IMR-90 (cell line): Measurements from ENCODE around the gene LARGE2. TPM values are rescaled to one million over a fixed set of nuclear protein-coding genes. Genes with fewer than 3 reads are reported as not detected.

ENCODE experiments used
- ATAC-seq: fragments of 200-7000 bp; cut with Tn5 transposase; 2 replicates; pipeline ENCODE4 v1.9.1; 2020; ENCODE audit warnings: low read depth, mild to moderate bottlenecking, moderate library complexity
- BruUV-seq: library from RNA; stranded (reverse); fragments of 400-500 nt; replicated peaks from 2 replicates; lab custom pipeline; 2021; lab: Mats Ljungman, UMichigan
- CTCF ChIA-PET: fragments of 300-600 bp; formaldehyde crosslinking; extraction: SDS; loops from one replicate; lab custom pipeline; 2021; ENCODE audit warnings: antibody characterized with exemption; lab: Yijun Ruan, JAX
- POLR2A ChIA-PET: fragments of 300-600 bp; sonication (Branson Sonifier 250); formaldehyde crosslinking; loops from one replicate; lab custom pipeline; 2022; ENCODE audit warnings: antibody characterized with exemption; ENCODE audit not compliant: unreplicated experiment; lab: Charles Lee
- DNase-seq: peaks from one replicate; pipeline ENCODE4 v3.0.0; 2013
- H2AFZ ChIP-seq: replicated peaks from 2 replicates; pipeline ENCODE3; 2013; ENCODE audit warnings: low read length, mild to moderate bottlenecking; ENCODE audit not compliant: poor library complexity
- H2AK5ac ChIP-seq: 2 replicates; pipeline ENCODE4 v1.6.1; 2013; ENCODE audit warnings: low read depth, low read length, inconsistent platforms
- H2AK9ac ChIP-seq: replicated peaks from 2 replicates; pipeline ENCODE3; 2013; ENCODE audit warnings: mild to moderate bottlenecking, low read depth, low read length, moderate library complexity; ENCODE audit not compliant: poor library complexity
- H2BK120ac ChIP-seq: 2 replicates; pipeline ENCODE4 v1.6.1; 2013; ENCODE audit warnings: low read depth, low read length, inconsistent platforms
- H2BK15ac ChIP-seq: 3 replicates; pipeline ENCODE4 v1.6.1; 2013; ENCODE audit warnings: low read depth, low read length, inconsistent platforms
- H2BK20ac ChIP-seq: 2 replicates; pipeline ENCODE4 v1.6.1; 2013; ENCODE audit warnings: low read depth, mild to moderate bottlenecking, inconsistent platforms, low read length, moderate library complexity
- H2BK5ac ChIP-seq: 2 replicates; pipeline ENCODE4 v1.6.1; 2013; ENCODE audit warnings: mild to moderate bottlenecking, low read depth, low read length, inconsistent platforms; ENCODE audit not compliant: poor library complexity, severe bottlenecking
- H3K14ac ChIP-seq: replicated peaks from 2 replicates; pipeline ENCODE4 v1.6.1; 2013; ENCODE audit warnings: low read depth, low read length, inconsistent platforms
- H3K18ac ChIP-seq: 2 replicates; pipeline ENCODE4 v1.6.1; 2013; ENCODE audit warnings: low read depth, low read length, control low read depth
- H3K23ac ChIP-seq: 2 replicates; pipeline ENCODE4 v1.6.1; 2013; ENCODE audit warnings: low read depth, low read length, inconsistent platforms
- H3K27ac ChIP-seq: 2 replicates; pipeline ENCODE4 v1.5.1; 2013; ENCODE audit warnings: mild to moderate bottlenecking, control low read depth, low read length; ENCODE audit not compliant: insufficient read depth
- H3K27me3 ChIP-seq: 2 replicates; pipeline ENCODE4 v1.6.1; 2013; ENCODE audit warnings: low read length; ENCODE audit not compliant: control insufficient read depth, insufficient read depth
- H3K36me3 ChIP-seq: 2 replicates; pipeline ENCODE4 v1.6.1; 2013; ENCODE audit warnings: low read length, mixed read lengths; ENCODE audit not compliant: control insufficient read depth, insufficient read depth
- H3K4ac ChIP-seq: 2 replicates; pipeline ENCODE4 v1.6.1; 2013; ENCODE audit warnings: low read depth, low read length, inconsistent platforms
- H3K4me1 ChIP-seq: 2 replicates; pipeline ENCODE4 v1.6.1; 2013; ENCODE audit warnings: low read length, mixed read lengths; ENCODE audit not compliant: control insufficient read depth, insufficient read depth
- H3K4me2 ChIP-seq: 2 replicates; pipeline ENCODE4 v1.6.1; 2013; ENCODE audit warnings: low read depth, mild to moderate bottlenecking, control low read depth, low read length, moderate library complexity
- H3K4me3 ChIP-seq: 2 replicates; pipeline ENCODE4 v1.5.1; 2013; ENCODE audit warnings: low read depth, mild to moderate bottlenecking, control low read depth, low read length, moderate library complexity; ENCODE audit not compliant: insufficient read depth
- H3K56ac ChIP-seq: 2 replicates; pipeline ENCODE4 v1.6.1; 2013; ENCODE audit warnings: low read length, inconsistent platforms; ENCODE audit not compliant: insufficient read depth; ENCODE audit errors: extremely low read depth
- H3K79me1 ChIP-seq, 2 experiments: 2 replicates each; pipeline ENCODE4 v1.6.1; 2013; ENCODE audit warnings: low read length in 2 of 2, inconsistent platforms in 1 of 2, low read depth in 1 of 2
- H3K9ac ChIP-seq: 2 replicates; pipeline ENCODE4 v1.6.1; 2013; ENCODE audit warnings: low read depth, low read length, control low read depth
- H3K9me1 ChIP-seq: 2 replicates; pipeline ENCODE4 v1.6.1; 2013; ENCODE audit warnings: low read length, inconsistent platforms; ENCODE audit not compliant: insufficient read depth
- H3K9me3 ChIP-seq: 2 replicates; pipeline ENCODE4 v1.6.1; 2013; ENCODE audit warnings: low read length; ENCODE audit not compliant: control insufficient read depth, insufficient read depth
- H4K20me1 ChIP-seq: 2 replicates; pipeline ENCODE4 v1.6.1; 2013; ENCODE audit warnings: low read length, inconsistent platforms; ENCODE audit not compliant: insufficient read depth
- H4K5ac ChIP-seq: 2 replicates; pipeline ENCODE4 v1.6.1; 2013; ENCODE audit warnings: mild to moderate bottlenecking, low read depth, low read length, control low read depth
- H4K8ac ChIP-seq, 2 experiments: 2 replicates each; pipeline ENCODE4 v1.6.1; 2013; ENCODE audit warnings: low read depth in 2 of 2, low read length in 2 of 2, control low read depth in 1 of 2, inconsistent platforms in 1 of 2
- H4K91ac ChIP-seq: 2 replicates; pipeline ENCODE4 v1.6.1; 2013; ENCODE audit warnings: low read depth, low read length, inconsistent platforms; ENCODE audit not compliant: insufficient read depth
- BHLHE40 ChIP-seq: fragments of 150-350 bp; IDR thresholded peaks from 2 replicates; pipeline ENCODE4 v1.6.1; 2016; ENCODE audit warnings: mild to moderate bottlenecking, low read depth, low read length
- CEBPB ChIP-seq: IDR thresholded peaks from 2 replicates; pipeline ENCODE4 v1.6.1; 2012; ENCODE audit warnings: low read depth, low read length, improper control_type of control experiment
- CHD1 ChIP-seq: IDR thresholded peaks from 2 replicates; pipeline ENCODE4 v1.6.1; 2012; ENCODE audit warnings: low read depth, low read length, improper control_type of control experiment
- CTCF ChIP-seq: conservative IDR thresholded peaks from 2 replicates; pipeline ENCODE4 v1.5.1; 2012; ENCODE audit warnings: mild to moderate bottlenecking, low read depth, low read length, improper control_type of control experiment
- ELK1 ChIP-seq: fragments of 150-350 bp; IDR thresholded peaks from 2 replicates; pipeline ENCODE4 v1.6.1; 2016; ENCODE audit warnings: low read depth, mild to moderate bottlenecking, low read length, moderate library complexity, borderline replicate concordance
- FOS ChIP-seq: fragments of 150-350 bp; IDR thresholded peaks from 2 replicates; pipeline ENCODE4 v1.6.1; 2016; ENCODE audit warnings: low read depth, low read length
- MAFK ChIP-seq: IDR thresholded peaks from 2 replicates; pipeline ENCODE4 v1.6.1; 2012; ENCODE audit warnings: low read depth, low read length, improper control_type of control experiment
- MAZ ChIP-seq: IDR thresholded peaks from 2 replicates; pipeline ENCODE4 v1.6.1; 2012; ENCODE audit warnings: low read depth, mild to moderate bottlenecking, low read length, improper control_type of control experiment, moderate library complexity, borderline replicate concordance
- MXI1 ChIP-seq: IDR thresholded peaks from 2 replicates; pipeline ENCODE4 v1.6.1; 2012; ENCODE audit warnings: low read depth, mild to moderate bottlenecking, low read length, moderate library complexity, borderline replicate concordance
- NFE2L2 ChIP-seq: fragments of 150-350 bp; IDR thresholded peaks from 2 replicates; pipeline ENCODE4 v1.6.1; 2016; ENCODE audit warnings: low read depth, mild to moderate bottlenecking, low read length
- POLR2A ChIP-seq: IDR thresholded peaks from 2 replicates; pipeline ENCODE4 v1.6.1; 2012; ENCODE audit warnings: mild to moderate bottlenecking, low read depth, low read length
- RAD21 ChIP-seq: IDR thresholded peaks from 2 replicates; pipeline ENCODE4 v1.6.1; 2012; ENCODE audit warnings: low read length, improper control_type of control experiment
- RCOR1 ChIP-seq: IDR thresholded peaks from 2 replicates; pipeline ENCODE4 v1.6.1; 2012; ENCODE audit warnings: mild to moderate bottlenecking, low read length, improper control_type of control experiment; ENCODE audit not compliant: insufficient replicate concordance
- RFX5 ChIP-seq: IDR thresholded peaks from 2 replicates; pipeline ENCODE4 v1.8.0; 2012; ENCODE audit warnings: low read depth, mild to moderate bottlenecking, low read length, moderate library complexity
- SMC3 ChIP-seq: fragments of 150-350 bp; IDR thresholded peaks from 2 replicates; pipeline ENCODE4 v1.6.1; 2016; ENCODE audit warnings: low read depth, mild to moderate bottlenecking, antibody characterized with exemption, low read length, moderate library complexity
- USF2 ChIP-seq: fragments of 150-350 bp; IDR thresholded peaks from 2 replicates; pipeline ENCODE4 v1.6.1; 2017; ENCODE audit warnings: mild to moderate bottlenecking, antibody characterized with exemption, low read length, low read depth
- WGBS, 2 experiments: methylation state at CpG; one replicate each; pipeline versions ENCODE4 v1.1.5 to v1.1.7; 2013; ENCODE audit warnings: missing lambda C conversion rate in 2 of 2; ENCODE audit not compliant: insufficient read length in 1 of 2; ENCODE audit errors: extremely low coverage in 2 of 2; 5-methylcytosine and 5-hydroxymethylcytosine counted together
- dilution Hi-C: fragments of 300-500 bp; cut with HindIII; formaldehyde crosslinking; loops from one replicate; pipeline ENCODE4 v1.14.3; 2018; ENCODE audit warnings: low sequenced_read_pairs; ENCODE audit not compliant: unreplicated experiment
- in situ Hi-C: fragments of 300-500 bp; cut with MboI; formaldehyde crosslinking; loops from 3 replicates; pipeline ENCODE4 v1.14.3; 2019; ENCODE audit warnings: low sequenced_read_pairs, inconsistent platforms, mixed read lengths
- intact Hi-C: fragments of 100-400 bp; cut with micrococcal nuclease; formaldehyde crosslinking; loops from 2 replicates; pipeline ENCODE4 v1.10.0; 2022
- polyA plus RNA-seq, 3 experiments: library from polyadenylated mRNA; depleted of rRNA; stranded (reverse); fragments of >200 nt; gene quantifications; 2 replicates each; pipeline ENCODE4 v1.2.3, GENCODE V29; 2012; ENCODE audit warnings: low replicate concordance in 1 of 3
- total RNA-seq: library from RNA; depleted of rRNA; stranded (reverse); fragments of >200 nt; gene quantifications from 2 replicates; pipeline ENCODE4 v1.2.3, GENCODE V29; 2012

LARGE2 gene
- total and polyA plus RNA-seq, 2 of the 4 experiments (the other 2 are of a cell fraction), result 0.03 TPM; not detected in 1

GRCh38 chr11:45942381-45942780 lies 19.9 kb downstream of the LARGE2 start:
- no peak overlapping the region for H3K9ac ChIP-seq
- intact Hi-C loops (no loop called here), dilution Hi-C loops (no loop called here), in situ Hi-C loops (no loop called here)
- H2AFZ ChIP-seq, result no peak overlapping the region
- ChIA-PET POLR2A (no interaction called here), CTCF (interaction anchor here (0.8 to 0.9 kb wide), 2 partner anchors 9 to 13 kb away, joined by 3 read pairs; no protein-coding TSS in a partner anchor)
- no peaks in the 10 kb centered on the region for H3K9me1 ChIP-seq
- no peak overlapping the region for H2BK120ac ChIP-seq
- H2BK20ac ChIP-seq, result no peak overlapping the region
- no peak for TF ChIP-seq RAD21
- TF ChIP-seq MAZ, result no peak
- no peak for TF ChIP-seq CHD1
- no peak for TF ChIP-seq CEBPB
- no peak for TF ChIP-seq USF2
- no peak for TF ChIP-seq POLR2A
- no peak for TF ChIP-seq MAFK
- no peak for TF ChIP-seq MXI1
- TF ChIP-seq FOS, result no peak
- TF ChIP-seq CTCF, result no peak
- TF ChIP-seq ELK1, result no peak
- no peak for TF ChIP-seq BHLHE40
- no peak for TF ChIP-seq NFE2L2
- TF ChIP-seq RFX5, result no peak
- no peak for TF ChIP-seq RCOR1
- TF ChIP-seq SMC3, result no peak
- no peak overlapping the region for H3K4ac ChIP-seq
- H2BK15ac ChIP-seq, result no peak overlapping the region
- H4K5ac ChIP-seq, result no peak overlapping the region
- H3K27me3 ChIP-seq, result no peaks in the 10 kb centered on the region
- H3K56ac ChIP-seq, result no peak overlapping the region
- no peaks in the 10 kb centered on the region for H3K79me1 ChIP-seq
- H3K23ac ChIP-seq, result no peak overlapping the region
- H3K27ac ChIP-seq, result no peak overlapping the region
- ATAC-seq (no peak), DNase-seq (no peak)
- no peaks in the 10 kb centered on the region for H3K9me3 ChIP-seq
- H3K36me3 ChIP-seq, result peaks cover 37% of the 10 kb centered on the region
- H3K18ac ChIP-seq, result no peak overlapping the region
- no peak overlapping the region for H4K8ac ChIP-seq
- no TSS peak for BruUV-seq
- H3K14ac ChIP-seq, result no peak overlapping the region
- no peak overlapping the region for H2BK5ac ChIP-seq
- no peak overlapping the region for H4K91ac ChIP-seq
- H2AK9ac ChIP-seq, result no peak overlapping the region
- WGBS, 2 experiments, result 91% methylated on average over 1 of the region's 4 CpGs; no CpG with 5 or more reads in 1 of the 2 experiments
- H3K4me3 ChIP-seq, result no peak overlapping the region
- no peak overlapping the region for H2AK5ac ChIP-seq
- no peaks in the 10 kb centered on the region for H4K20me1 ChIP-seq
- no peak overlapping the region for H3K4me2 ChIP-seq
- no peaks in the 10 kb centered on the region for H3K4me1 ChIP-seq
